GM12878 (cell line): ENCODE measurements around the gene WDR64.

Experiments
- CEBPB ChIP-seq, 2 experiments: fragments of 150-350 bp in 1 of 2; IDR thresholded peaks; 2 replicates each; pipeline ENCODE4 v1.6.1; 2012 to 2014; ENCODE audit warnings: low read depth in 2 of 2, low read length in 2 of 2, borderline replicate concordance in 1 of 2, inconsistent platforms in 1 of 2
- DPF2 ChIP-seq: fragments of 450-650 bp; IDR thresholded peaks from 2 replicates; pipeline ENCODE4 v1.6.1; 2017; ENCODE audit warnings: mild to moderate bottlenecking
- EZH2 ChIP-seq: IDR thresholded peaks from 2 replicates; pipeline ENCODE4 v1.6.1; 2012; ENCODE audit warnings: low read depth, mild to moderate bottlenecking, control low read depth, inconsistent platforms, low read length, borderline replicate concordance; ENCODE audit not compliant: control insufficient read depth
- GABPA ChIP-seq: IDR thresholded peaks from 2 replicates; pipeline ENCODE4 v1.6.1; 2014; ENCODE audit warnings: antibody characterized with exemption, low read depth, mild to moderate bottlenecking, inconsistent platforms
- POLR2A ChIP-seq: IDR thresholded peaks from 2 replicates; pipeline ENCODE4 v1.6.1; 2011; ENCODE audit warnings: low read depth, mild to moderate bottlenecking, low read length
- SIN3A ChIP-seq: IDR thresholded peaks from 2 replicates; pipeline ENCODE4 v1.6.1; 2012; ENCODE audit warnings: low read depth, low read length, improper control_type of control experiment
- ZNF622 ChIP-seq: fragments of 450-650 bp; IDR thresholded peaks from 2 replicates; pipeline ENCODE4 v1.6.1; 2017; ENCODE audit warnings: mild to moderate bottlenecking, inconsistent platforms
- TF ChIP-seq, protein P1 (sequence below), 3 experiments: IDR thresholded peaks in 2 of 3; conservative IDR thresholded peaks in 1 of 3; 2 replicates each; pipeline ENCODE4 v1.5.1; 2011; ENCODE audit warnings: low read depth in 3 of 3, low read length in 3 of 3, mild to moderate bottlenecking in 3 of 3, control low read depth in 2 of 3, moderate library complexity in 2 of 3, inconsistent platforms in 1 of 3, mixed read lengths in 1 of 3; ENCODE audit not compliant: control insufficient read depth in 2 of 3, insufficient read depth in 1 of 3; ENCODE audit errors: extremely low read depth in 1 of 3

- TF ChIP-seq CEBPB (IDR thresholded peaks at IDR 0.05; ENCODE audit: borderline replicate concordance in 1 of 2, low read depth in 2 of 2, low read length in 2 of 2) (no peak), POLR2A (no peak), EZH2 (no peak), DPF2 (no peak), GABPA (no peak), SIN3A (no peak), ZNF622 (no peak)
- TF ChIP-seq, protein P1, sequence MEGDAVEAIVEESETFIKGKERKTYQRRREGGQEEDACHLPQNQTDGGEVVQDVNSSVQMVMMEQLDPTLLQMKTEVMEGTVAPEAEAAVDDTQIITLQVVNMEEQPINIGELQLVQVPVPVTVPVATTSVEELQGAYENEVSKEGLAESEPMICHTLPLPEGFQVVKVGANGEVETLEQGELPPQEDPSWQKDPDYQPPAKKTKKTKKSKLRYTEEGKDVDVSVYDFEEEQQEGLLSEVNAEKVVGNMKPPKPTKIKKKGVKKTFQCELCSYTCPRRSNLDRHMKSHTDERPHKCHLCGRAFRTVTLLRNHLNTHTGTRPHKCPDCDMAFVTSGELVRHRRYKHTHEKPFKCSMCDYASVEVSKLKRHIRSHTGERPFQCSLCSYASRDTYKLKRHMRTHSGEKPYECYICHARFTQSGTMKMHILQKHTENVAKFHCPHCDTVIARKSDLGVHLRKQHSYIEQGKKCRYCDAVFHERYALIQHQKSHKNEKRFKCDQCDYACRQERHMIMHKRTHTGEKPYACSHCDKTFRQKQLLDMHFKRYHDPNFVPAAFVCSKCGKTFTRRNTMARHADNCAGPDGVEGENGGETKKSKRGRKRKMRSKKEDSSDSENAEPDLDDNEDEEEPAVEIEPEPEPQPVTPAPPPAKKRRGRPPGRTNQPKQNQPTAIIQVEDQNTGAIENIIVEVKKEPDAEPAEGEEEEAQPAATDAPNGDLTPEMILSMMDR (IDR thresholded peaks at IDR 0.05 in 2 of 3, conservative IDR thresholded peaks at IDR 0.05 in 1 of 3; ENCODE audit: control insufficient read depth in 2 of 3, extremely low read depth in 1 of 3, insufficient read depth in 1 of 3, low read depth in 3 of 3, low read length in 3 of 3): no peak
Measured at GRCh38 chr1:241714321-241715218, 62.5 kb downstream of the WDR64 start.
